ENCODE measurements around the gene SOX13.

DNA sequence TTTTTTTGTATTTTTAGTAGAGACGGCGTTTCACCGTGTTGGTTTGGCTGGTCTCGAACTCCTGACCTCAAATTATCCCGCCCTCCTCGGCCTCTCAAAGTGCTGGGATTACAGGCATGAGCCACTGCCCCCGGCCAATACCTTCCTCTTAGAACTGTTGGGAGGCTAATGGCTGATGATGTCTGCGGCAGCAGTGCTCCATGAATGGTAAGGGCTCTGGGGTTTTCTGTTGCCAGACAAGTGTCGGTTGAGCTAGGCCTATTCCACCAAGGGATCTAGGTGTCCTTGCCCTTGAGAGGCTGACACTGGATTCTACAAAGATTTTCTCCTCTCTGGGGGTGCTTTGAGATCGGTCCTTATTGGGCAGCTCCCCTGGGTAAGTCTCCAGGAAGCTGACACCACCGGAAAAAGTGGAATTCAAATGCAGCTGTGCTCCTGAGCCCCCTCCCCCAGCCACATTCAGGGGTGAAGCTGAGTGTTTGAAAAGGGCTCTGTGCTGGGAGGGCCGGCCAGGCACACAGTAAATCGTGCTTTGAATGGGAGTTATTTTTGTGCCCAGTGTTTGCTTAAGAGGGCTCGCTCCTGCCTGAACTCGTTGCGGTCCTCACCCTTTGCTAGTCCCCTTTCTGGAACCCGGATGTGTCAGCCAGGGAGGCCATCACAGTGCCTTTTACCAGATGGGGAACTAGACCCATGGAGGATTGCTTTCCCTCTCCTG lies 5.2 kb downstream of the SOX13 start:
- TF ChIP-seq, protein P1, sequence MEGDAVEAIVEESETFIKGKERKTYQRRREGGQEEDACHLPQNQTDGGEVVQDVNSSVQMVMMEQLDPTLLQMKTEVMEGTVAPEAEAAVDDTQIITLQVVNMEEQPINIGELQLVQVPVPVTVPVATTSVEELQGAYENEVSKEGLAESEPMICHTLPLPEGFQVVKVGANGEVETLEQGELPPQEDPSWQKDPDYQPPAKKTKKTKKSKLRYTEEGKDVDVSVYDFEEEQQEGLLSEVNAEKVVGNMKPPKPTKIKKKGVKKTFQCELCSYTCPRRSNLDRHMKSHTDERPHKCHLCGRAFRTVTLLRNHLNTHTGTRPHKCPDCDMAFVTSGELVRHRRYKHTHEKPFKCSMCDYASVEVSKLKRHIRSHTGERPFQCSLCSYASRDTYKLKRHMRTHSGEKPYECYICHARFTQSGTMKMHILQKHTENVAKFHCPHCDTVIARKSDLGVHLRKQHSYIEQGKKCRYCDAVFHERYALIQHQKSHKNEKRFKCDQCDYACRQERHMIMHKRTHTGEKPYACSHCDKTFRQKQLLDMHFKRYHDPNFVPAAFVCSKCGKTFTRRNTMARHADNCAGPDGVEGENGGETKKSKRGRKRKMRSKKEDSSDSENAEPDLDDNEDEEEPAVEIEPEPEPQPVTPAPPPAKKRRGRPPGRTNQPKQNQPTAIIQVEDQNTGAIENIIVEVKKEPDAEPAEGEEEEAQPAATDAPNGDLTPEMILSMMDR (IDR thresholded peaks at IDR 0.05) = no peak
- TF ChIP-seq POLR2A (IDR thresholded peaks at IDR 0.05) = no peak

All from uterus (tissue), 2 donors.